HEK293T (cell line): ENCODE measurements around the gene OSTM1.

ENCODE experiments used
- CTCF ChIA-PET: fragments of 350-600 bp; formaldehyde crosslinking; extraction: SDS; loops from one replicate; lab custom pipeline; 2021; ENCODE audit warnings: antibody characterized with exemption, inconsistent platforms; lab: Yijun Ruan, JAX
- POLR2A ChIA-PET: fragments of 350-600 bp; formaldehyde crosslinking; extraction: SDS; loops from one replicate; lab custom pipeline; 2020; ENCODE audit warnings: antibody characterized with exemption, inconsistent platforms; lab: Yijun Ruan, JAX
- DNase-seq: peaks from one replicate; pipeline ENCODE4 v3.0.0; 2012; ENCODE audit warnings: mixed read lengths; ENCODE audit errors: extremely low spot score
- ARNT ChIP-seq: fragments of 450-650 bp; IDR thresholded peaks from 2 replicates; pipeline ENCODE4 v1.6.1; 2017; ENCODE audit warnings: mild to moderate bottlenecking
- BHLHE40 ChIP-seq: fragments of 450-650 bp; IDR thresholded peaks from 2 replicates; pipeline ENCODE4 v1.6.1; 2016; ENCODE audit warnings: mild to moderate bottlenecking, moderate library complexity, borderline replicate concordance
- CTBP1 ChIP-seq: fragments of 450-650 bp; IDR thresholded peaks from 2 replicates; pipeline ENCODE4 v1.6.1; 2016; ENCODE audit warnings: borderline replicate concordance
- ELF4 ChIP-seq: fragments of 450-650 bp; IDR thresholded peaks from 2 replicates; pipeline ENCODE4 v1.6.1; 2017; ENCODE audit warnings: antibody characterized with exemption
- FOXA1 ChIP-seq: fragments of 450-650 bp; IDR thresholded peaks from 2 replicates; pipeline ENCODE4 v1.6.1; 2016; ENCODE audit warnings: mild to moderate bottlenecking
- FOXK2 ChIP-seq: fragments of 450-650 bp; IDR thresholded peaks from 2 replicates; pipeline ENCODE4 v1.6.1; 2016; ENCODE audit warnings: mild to moderate bottlenecking
- FOXM1 ChIP-seq: fragments of 450-650 bp; IDR thresholded peaks from 2 replicates; pipeline ENCODE4 v1.6.1; 2017; ENCODE audit warnings: mild to moderate bottlenecking, borderline replicate concordance
- HDGF ChIP-seq: fragments of 450-650 bp; IDR thresholded peaks from 2 replicates; pipeline ENCODE4 v1.6.1; 2017; ENCODE audit warnings: antibody characterized with exemption, borderline replicate concordance
- L3MBTL2 ChIP-seq: fragments of 450-650 bp; conservative IDR thresholded peaks from 2 replicates; pipeline ENCODE4 v1.6.1; 2016; ENCODE audit warnings: mild to moderate bottlenecking
- LEF1 ChIP-seq: fragments of 450-650 bp; IDR thresholded peaks from 2 replicates; pipeline ENCODE4 v1.6.1; 2017; ENCODE audit warnings: mild to moderate bottlenecking, borderline replicate concordance
- NFRKB ChIP-seq: fragments of 450-650 bp; IDR thresholded peaks from 2 replicates; pipeline ENCODE4 v1.6.1; 2016; ENCODE audit warnings: mild to moderate bottlenecking, moderate library complexity
- SP1 ChIP-seq: fragments of 450-650 bp; IDR thresholded peaks from 2 replicates; pipeline ENCODE4 v1.6.1; 2017
- SUZ12 ChIP-seq: fragments of 450-650 bp; IDR thresholded peaks from 2 replicates; pipeline ENCODE4 v1.6.1; 2016; ENCODE audit warnings: mild to moderate bottlenecking
- TARDBP ChIP-seq: fragments of 450-650 bp; IDR thresholded peaks from 2 replicates; pipeline ENCODE4 v1.6.1; 2016
- ZNF384 ChIP-seq: fragments of 450-650 bp; IDR thresholded peaks from 2 replicates; pipeline ENCODE4 v1.6.1; 2016
- TF ChIP-seq, protein P1 (sequence below): fragments of 450-650 bp; IDR thresholded peaks from 2 replicates; pipeline ENCODE4 v1.6.1; 2016

OSTM1 gene

DNA sequence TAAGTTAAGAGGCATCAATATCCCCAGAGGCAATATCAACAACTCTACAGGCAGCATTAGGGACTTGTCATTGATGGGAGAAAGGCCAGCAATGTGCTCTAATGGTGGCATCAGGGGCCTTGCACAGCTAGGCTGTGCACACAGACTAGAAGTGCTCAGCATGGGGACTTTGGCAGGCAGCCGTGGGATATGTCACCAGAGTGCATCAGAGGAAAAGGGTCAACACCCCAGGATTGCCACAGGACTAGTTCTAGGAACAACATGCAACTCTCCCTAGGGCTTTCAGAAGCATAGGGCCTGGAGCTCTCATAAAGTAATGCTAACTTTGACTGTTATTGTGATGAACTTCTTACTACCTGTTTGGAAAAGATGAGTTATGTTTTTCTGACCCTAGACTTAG lies 32.2 kb upstream of the OSTM1 start:
- ChIA-PET POLR2A (no interaction called here), CTCF (no interaction called here)
- DNase-seq: no peak
- TF ChIP-seq TARDBP (no peak), LEF1 (no peak), CTBP1 (no peak), NFRKB (no peak), FOXK2 (no peak), SP1 (no peak), BHLHE40 (no peak), SUZ12 (no peak), ARNT (no peak), ELF4 (no peak), L3MBTL2 (no peak), FOXA1 (no peak), ZNF384 (no peak), HDGF (no peak), FOXM1 (no peak)
- TF ChIP-seq, protein P1, sequence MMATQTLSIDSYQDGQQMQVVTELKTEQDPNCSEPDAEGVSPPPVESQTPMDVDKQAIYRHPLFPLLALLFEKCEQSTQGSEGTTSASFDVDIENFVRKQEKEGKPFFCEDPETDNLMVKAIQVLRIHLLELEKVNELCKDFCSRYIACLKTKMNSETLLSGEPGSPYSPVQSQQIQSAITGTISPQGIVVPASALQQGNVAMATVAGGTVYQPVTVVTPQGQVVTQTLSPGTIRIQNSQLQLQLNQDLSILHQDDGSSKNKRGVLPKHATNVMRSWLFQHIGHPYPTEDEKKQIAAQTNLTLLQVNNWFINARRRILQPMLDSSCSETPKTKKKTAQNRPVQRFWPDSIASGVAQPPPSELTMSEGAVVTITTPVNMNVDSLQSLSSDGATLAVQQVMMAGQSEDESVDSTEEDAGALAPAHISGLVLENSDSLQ: no peak

DNA sequence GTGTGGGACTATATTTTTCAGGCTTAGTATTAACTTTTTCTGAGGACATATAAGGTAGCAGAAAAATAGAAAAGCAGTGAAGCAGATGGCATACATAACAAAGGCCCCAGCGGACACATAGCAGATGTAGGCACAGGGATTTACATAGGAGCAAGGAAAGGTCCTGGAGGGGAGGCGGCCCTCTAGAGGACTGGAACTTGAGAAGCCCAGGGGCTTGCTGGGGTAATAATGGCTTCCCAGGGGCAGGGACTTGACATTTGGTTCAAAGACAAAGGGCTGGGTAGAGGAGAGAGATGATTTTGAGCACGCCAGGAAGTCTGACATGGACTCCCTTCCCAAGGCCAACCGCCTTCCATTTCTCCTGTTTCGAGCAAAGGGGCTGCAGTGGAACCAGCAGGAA lies 31.7 kb upstream of the OSTM1 start:
- DNase-seq: no peak
- TF ChIP-seq NFRKB (no peak), TARDBP (no peak), FOXM1 (no peak), CTBP1 (no peak), L3MBTL2 (no peak), ZNF384 (no peak), ELF4 (no peak), LEF1 (no peak)
- TF ChIP-seq, protein P1: no peak
- ChIA-PET CTCF (no interaction called here), POLR2A (no interaction called here)

DNA sequence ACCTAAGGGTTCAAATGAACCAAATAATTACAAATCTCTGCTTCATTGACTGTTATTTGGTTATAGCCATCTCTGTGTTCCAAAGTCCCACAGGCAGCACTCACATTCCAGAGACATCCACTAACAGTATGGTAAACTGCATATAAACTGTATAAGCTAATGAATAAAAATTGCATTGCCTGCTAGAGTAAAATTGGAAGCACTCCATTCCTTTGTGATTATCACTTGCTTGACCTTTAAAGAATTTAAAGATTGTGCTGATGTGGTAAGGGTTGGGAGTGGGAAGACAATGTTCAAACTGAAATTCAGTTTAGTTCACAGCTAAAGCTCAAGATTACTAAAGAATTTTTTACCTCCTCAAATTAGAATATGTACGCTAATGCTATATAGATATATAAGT lies 31.0 kb upstream of the OSTM1 start:
- CTCF ChIA-PET: no interaction called here
- POLR2A ChIA-PET: no interaction called here
- no peak for DNase-seq
- TF ChIP-seq CTBP1 (no peak), HDGF (no peak), BHLHE40 (no peak), FOXM1 (no peak), LEF1 (no peak), SUZ12 (no peak), TARDBP (no peak)

DNA sequence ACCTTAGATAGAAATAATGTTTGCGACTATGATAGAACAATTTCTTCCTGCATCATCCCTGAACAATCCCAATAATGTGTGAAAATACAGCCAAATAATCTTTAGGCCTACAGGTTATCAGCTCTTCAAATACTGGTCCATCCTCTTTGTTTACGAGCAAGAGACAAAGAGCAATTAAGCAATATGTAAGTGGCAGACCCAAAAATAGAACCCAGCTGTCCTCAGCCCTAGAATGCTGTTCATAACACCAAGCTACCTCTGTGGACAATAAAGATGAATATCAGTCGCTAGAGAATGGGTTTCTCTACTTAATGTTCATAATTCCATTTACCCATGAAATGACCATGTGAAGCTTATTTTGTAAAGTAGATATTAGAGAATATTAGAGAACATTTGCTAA lies 28.4 kb upstream of the OSTM1 start:
- CTCF ChIA-PET: interaction anchor here (0.9 to 1.1 kb wide), 2 partner anchors 10 to 53 kb away, joined by 3 to 5 read pairs; no protein-coding TSS in a partner anchor
- no peak for DNase-seq
- TF ChIP-seq, protein P1: no peak
- TF ChIP-seq FOXA1: no peak
- TF ChIP-seq ARNT: no peak
- TF ChIP-seq BHLHE40: no peak
- no peak for TF ChIP-seq TARDBP
- TF ChIP-seq LEF1: no peak
- TF ChIP-seq FOXK2: no peak
- TF ChIP-seq SUZ12: no peak
- POLR2A ChIA-PET: no interaction called here

DNA sequence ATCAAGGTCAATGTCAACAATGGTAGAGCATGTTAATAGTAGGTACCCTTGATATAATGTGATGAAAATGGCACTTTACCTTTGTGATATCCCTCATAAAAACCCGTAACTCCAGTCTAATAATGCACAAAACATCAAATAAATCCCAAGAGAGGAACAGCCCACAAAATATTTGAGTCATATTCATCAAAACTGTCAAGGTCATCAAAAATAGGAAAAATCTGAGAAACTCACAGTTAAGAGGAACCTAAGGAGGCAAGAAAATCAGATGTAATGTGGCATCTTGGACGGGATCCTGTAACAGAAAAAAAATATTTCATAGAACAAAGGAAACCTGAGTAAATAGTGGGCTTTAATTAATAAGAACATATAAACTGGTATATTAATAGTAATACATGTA lies 25.5 kb upstream of the OSTM1 start:
- ChIA-PET CTCF (no interaction called here), POLR2A (no interaction called here)
- DNase-seq: no peak
- no peak for TF ChIP-seq FOXM1
- TF ChIP-seq SUZ12: no peak
- no peak for TF ChIP-seq L3MBTL2
- TF ChIP-seq NFRKB: no peak
- TF ChIP-seq BHLHE40: no peak
- TF ChIP-seq ELF4: no peak
- no peak for TF ChIP-seq LEF1
- no peak for TF ChIP-seq HDGF
- TF ChIP-seq FOXA1: no peak
- TF ChIP-seq CTBP1: no peak
- no peak for TF ChIP-seq ZNF384
- no peak for TF ChIP-seq SP1
- no peak for TF ChIP-seq ARNT
- TF ChIP-seq TARDBP: no peak

DNA sequence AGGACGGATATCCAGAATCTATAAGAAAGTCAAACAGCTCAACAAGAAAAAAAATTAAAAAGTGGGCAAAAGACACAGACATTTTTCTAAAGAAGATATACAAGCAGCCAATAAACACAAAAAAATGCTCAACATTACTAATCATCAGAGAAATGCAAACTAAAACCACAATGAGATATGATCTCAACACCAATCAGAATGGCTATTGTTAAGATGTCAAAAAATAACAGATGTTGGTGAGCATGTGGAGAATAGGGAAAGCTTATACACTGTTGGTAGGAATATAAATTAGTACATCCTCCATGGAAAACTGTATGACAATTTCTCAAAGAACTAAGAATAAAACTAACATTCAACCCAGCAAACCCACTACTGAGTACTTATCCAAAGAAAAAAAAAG lies 23.3 kb upstream of the OSTM1 start:
- DNase-seq: no peak
- TF ChIP-seq ELF4 (no peak), FOXM1 (no peak), CTBP1 (no peak), ARNT (no peak), L3MBTL2 (no peak), NFRKB (no peak), TARDBP (no peak), SP1 (no peak), LEF1 (no peak), SUZ12 (no peak), HDGF (no peak), BHLHE40 (no peak), FOXA1 (no peak)
- ChIA-PET POLR2A (no interaction called here), CTCF (no interaction called here)
